HG03064 (cell line): ENCODE measurements around the gene CTBP2.

Experiments
- ATAC-seq: cut with Tn5 transposase; IDR thresholded peaks from one replicate; pipeline ENCODE4 v1.9.1; 2021; ENCODE audit warnings: low read depth; ENCODE audit not compliant: unreplicated experiment

Gene CTBP2

DNA sequence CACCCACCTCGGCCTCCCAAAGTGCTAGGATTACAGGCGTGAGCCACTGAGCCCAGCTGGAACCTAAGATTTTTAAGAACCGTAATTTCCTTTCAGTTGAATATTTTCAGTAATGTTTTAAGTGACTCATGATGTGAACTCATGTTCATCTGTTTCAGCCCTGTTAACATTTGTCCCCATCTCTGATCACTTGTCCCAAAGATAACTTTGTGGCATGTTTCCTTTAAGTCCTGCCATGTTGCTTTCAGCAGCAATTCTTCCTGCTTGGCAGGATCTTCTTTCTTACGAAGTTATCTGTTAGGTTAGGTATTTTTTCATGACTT, 199.2 kb downstream of the CTBP2 start:
- no peak for ATAC-seq

DNA sequence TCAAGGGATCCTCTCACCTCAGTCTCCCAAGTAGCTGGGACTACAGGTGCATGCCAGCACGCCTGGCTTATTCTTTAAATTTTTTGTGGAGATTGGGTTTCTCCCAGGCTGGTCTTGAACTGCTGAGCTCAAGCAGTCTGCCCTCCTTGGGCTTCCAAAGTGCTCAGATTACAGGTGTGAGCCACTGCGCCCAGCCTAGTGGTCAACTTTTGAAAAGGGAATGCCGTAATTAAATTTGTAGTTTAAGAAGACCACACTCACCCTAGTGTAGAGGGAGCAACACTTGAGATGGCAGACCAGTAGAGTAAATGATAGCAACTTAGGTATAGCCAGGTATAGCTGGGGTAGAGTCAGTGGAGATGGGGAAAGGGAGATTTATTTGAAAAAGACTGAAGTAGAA, 200.8 kb downstream of the CTBP2 start:
- ATAC-seq = no peak

DNA sequence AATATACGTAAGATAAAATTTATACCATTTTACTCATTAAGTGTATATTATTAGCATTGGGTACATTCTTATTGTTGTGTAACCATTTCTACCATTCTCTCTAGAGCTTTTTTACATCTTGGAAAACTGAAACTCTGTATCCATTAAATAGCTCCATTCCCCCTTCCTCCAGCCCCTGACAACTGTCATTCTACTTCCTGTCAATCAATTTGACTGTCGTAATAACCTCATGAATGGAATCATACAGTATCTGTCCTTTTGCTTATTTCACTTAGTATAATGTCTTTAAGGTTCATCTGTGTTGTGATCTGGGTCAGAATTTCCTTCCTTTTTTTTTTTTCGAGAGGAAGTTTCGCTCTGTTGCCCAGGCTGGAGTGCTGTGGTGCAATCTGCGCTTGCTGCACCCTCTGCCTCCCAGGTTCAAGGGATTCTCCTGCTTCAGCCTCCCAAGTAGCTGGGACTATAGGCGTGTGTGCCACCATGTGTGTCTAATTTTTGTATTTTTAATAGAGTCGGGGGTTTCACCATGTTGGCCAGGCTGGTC, 202.9 kb downstream of the CTBP2 start:
- no peak for ATAC-seq

DNA sequence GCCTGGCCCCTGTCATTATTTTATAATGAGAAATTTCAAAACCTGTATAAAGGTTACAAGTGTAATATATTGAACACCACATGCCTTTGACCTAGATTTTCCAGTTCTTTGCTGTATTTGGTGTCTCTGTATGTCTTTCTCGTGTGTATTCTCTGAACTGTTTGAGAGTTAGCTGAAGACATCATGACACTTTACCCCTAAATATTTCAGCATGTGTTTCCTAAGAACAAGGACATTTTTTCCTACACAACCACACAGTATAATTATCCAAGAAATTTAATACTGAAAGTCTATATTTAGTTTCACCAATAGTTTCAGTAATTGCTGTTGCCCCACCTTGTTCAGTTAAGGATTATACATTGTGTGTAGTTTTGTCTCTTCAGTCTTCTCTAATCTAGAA, 203.6 kb downstream of the CTBP2 start:
- ATAC-seq = no peak

DNA sequence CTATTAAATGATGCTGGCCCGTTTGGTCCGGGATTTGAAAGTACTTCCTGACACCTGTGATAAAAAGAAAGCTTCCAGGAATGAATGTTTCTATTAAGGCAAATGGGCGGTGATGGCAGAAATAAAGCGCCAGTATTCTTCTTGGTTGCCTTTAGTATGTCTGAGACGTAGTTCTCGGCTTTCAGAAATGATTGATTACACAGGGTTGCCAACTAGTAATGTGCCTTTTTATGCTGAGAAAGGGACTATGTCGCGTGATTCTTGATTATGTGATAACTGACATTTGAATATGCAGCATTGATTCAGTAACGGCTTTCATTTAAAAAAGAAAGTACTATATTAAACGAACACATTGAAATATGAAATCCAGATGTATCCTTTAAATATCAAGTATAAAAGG, 204.5 kb downstream of the CTBP2 start:
- ATAC-seq = no peak

DNA sequence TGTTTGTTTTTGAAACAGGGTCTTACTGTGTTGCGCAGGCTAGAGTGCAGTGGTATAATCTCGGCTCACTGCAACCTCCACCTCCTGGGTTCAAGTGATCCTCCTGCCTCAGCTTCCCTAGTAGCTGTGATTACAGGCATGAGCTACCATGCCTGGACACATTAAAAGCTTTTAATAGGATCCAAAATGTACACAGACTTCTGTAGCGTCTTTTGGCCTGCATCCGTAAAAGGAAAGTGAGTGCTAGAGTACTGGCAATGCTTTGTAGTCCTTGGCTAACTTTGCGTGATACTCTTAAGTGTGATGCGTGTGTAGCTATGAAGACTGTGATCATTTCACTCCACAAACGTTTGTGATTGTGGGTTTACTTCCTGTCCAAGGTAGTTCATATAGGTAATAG, 205.1 kb downstream of the CTBP2 start:
- ATAC-seq = no peak

DNA sequence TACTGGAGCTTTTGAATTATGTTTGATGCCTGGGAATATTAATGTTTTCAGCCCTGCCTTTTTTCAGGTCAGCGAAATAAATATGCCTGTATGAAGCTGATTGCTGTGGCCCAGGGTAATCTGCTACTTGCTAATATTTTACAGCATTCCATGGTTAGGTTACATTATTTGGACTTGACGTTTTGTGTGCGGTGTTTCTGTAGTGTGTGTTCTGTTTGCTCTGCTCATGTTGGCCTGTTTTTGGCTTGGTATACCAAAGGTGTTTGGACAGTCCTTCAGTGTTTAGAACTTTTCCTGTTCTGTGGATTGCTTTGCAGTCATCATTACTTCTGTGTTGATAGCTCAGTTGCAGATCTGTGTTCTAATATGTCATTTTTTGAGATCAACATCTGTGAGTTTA, 206.9 kb downstream of the CTBP2 start:
- no peak for ATAC-seq

DNA sequence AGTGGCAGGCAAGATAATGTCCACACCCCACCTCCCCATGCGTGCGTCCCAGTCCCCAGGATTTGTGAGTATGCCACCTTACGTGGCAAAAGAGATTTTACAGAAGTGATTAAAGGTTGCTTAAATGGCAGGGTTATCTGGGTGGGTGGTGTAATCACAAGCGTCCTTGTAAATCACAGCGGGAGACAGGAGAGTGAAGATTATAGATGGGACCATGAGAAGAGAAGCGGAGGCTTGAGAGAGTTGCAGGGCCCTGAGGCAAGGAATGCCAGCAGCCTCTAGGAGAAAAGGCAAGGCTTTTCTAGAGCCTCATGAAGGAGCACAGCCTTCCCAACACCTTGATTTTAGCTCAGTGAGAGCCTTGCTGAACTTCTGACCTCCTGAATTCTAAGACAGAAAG, 208.2 kb downstream of the CTBP2 start:
- no peak for ATAC-seq

DNA sequence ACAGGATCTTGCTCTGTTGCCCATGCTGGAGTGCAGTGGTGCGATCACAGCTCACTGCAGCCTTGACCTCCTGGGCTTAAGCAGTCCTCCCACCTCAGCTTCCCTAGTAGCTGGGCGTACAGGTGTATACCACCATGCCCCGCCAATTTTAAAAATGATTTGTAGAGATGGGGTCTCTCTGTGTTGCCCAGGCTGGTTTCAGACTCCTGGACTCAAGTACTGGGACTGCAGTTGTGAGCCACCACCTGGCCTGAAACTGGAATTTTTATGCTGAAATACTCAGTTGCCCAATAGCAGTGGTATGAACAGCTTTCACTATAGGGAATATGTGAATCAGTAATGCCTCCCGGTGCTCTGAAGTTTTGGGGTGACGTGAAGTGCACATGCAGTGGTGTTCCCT, 210.8 kb downstream of the CTBP2 start:
- ATAC-seq = no peak

DNA sequence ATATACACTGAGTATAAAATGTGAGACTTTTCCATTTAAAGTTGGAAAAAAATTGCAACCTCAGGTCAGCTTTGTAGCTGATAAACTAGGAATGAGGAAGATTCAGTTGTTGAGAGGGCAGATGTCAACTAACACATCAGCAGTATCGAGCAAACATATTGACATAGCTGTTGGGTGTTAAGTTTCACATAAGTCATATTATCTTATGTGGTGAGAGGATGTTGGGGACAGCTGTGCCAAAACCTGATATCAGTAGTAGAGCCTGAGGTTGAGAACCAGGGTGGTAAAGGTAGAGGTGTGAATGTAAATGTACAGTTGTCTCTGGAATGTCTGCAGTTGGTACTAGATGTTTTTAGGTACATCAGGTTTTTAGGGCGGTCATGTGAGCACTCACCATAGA, 213.4 kb downstream of the CTBP2 start:
- no peak for ATAC-seq

DNA sequence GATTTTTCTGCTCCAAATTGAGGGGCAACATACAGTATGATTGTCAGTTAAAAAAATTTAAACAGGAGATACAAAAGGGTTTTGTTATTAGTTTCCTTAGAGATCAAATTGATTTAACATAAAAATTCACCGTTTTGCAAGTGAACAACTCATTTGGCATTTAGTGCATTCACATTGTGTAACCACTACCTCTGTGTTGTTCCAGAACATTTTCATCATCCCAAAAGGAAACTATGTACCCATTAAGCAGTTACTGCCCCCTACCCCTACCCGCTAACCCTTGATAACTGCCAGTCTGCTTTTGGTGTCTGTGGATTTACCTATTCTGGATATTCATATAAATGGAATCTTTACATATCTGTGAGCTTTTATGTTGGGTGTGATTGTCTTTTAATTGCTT, 215.4 kb downstream of the CTBP2 start:
- ATAC-seq = no peak

DNA sequence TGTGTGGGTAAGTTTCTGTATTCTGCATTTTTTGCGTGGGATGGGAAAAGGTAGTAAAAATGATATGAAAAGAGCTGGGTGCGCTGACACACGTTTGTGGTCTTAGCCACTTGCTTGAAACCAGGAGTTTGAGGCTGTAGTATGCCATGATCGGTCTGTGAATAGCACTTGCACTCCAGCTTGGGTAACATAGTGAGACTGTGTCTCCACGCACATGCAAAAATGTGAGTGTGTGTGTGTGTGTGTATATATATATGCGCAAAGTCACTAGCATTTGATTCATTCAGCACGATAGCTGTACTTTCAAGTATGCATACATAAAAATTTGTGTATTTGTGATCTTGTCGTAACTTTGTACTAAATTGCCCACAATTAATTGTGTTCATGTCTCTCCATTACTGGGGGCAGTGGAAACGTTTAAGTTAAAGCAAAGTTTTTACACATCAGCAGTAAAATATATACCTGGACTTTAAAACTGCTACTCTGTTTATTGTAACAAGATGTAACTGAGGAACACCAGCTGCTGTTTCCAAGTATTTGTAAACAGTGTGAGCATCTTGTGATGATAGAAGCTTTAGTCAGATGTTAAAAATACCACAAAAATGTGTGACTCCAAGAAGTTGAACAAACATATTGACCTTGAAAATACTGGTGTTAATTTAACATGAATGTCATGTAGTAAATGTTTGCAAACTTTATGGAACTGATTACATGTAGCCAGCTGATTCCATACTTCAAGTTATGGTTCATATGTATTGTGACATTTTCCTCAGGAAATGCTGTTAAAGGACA, 216.9 kb downstream of the CTBP2 start:
- no peak for ATAC-seq

DNA sequence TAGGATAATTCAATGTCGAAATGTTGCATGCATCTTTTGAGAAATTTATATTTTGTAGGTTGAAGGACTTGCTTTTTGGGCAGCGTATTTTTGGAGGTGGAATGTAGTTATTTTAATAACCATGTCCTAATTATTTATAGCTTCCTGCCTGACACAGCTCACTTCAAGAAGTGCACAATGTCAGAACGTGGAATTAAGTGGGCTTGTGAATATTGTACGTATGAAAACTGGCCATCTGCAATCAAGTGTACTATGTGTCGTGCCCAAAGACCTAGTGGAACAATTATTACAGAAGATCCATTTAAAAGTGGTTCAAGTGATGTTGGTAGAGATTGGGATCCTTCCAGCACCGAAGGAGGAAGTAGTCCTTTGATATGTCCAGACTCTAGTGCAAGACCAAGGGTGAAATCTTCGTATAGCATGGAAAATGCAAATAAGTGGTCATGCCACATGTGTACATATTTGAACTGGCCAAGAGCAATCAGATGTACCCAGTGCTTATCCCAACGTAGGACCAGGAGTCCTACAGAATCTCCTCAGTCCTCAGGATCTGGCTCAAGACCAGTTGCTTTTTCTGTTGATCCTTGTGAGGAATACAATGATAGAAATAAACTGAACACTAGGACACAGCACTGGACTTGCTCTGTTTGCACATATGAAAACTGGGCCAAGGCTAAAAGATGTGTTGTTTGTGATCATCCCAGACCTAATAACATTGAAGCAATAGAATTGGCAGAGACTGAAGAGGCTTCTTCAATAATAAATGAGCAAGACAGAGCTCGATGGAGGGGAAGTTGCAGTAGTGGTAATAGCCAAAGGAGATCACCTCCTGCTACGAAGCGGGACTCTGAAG, 217.8 kb downstream of the CTBP2 start:
- no peak for ATAC-seq

DNA sequence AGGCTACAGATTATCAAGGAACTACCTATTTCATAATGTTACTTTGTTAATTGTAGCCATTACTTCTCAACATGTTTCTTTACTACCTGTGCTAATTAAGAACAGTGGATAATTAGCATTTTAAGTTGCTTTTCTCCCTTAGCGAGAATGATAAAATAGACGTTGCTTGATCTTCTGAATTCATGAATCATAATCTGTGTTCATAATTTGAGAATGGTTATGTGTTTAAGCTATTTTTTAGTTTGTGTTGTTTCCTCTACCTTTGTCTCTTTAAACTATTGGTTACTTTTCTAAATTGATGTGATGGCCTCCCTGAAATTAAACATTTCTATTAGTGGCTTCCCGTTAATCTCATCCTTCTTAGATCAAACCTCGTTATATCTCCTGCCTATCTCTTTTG, 218.5 kb downstream of the CTBP2 start, which contains the start of gene ZRANB1:
ZRANB1 (plus strand) TSS at position 301 of the 400 bp plus-strand sequence. CDS start 371 bp downstream, outside the sequence.
- no peak for ATAC-seq

DNA sequence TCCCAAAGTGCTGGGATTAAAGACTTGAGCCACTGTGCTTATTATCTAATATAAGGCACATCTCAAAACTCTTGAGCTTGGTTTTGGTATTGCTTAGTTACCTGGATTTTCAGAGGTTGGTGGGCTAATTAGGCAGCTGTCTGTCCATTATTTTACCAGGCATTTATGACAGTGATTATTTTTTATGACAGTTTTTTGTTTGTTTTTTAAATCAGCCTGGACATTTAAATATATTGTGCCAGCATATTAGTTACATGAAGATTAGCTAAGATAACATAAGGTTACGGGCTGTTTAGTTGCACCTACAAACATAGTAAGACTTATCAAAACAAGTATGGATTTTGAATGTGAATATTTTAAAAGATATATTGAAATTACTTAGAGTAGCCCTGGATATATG, 221.1 kb downstream of the CTBP2 start:
- ATAC-seq = no peak

DNA sequence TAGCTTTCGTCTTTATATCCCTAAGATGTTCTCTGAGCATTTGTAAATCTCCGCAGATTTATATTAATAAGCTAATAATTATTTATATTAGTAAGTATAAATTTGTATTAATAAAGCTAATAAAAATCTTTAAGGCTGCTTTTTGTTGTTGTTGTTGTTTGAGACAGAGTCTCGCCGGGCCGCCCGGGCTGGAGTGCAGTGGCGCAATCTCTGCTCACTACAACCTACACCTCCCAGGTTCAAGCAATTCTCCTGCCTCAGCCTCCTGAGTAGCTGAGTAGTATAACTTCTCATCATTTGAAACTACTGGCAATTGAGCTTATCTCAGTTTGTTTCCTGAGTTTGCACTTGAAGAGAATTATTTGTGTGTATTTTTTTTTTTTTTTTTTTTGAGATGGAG, 223.6 kb downstream of the CTBP2 start:
- no peak for ATAC-seq

DNA sequence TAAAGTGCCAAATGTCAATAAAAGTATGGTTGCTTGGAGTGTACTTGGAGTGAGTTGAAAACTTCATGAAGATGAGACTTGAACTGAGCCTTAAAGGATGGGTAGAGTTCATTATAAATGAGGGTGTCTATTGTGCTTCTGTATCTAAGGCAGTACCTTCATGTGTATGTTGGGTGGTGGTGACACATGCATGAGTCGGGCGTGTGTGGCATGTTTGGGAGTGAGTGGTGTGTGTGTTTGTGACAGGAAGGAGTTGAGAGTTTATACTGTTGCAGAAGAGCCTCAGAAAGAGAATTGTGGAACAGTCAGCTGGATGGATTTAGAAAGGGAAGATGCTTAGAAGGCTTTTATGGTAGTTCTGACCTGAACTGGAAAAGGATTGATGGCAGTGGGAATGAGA, 224.4 kb downstream of the CTBP2 start:
- ATAC-seq = no peak
